BE2C (cell line): ENCODE data around the gene HSPA1B.

ENCODE experiments used
- DNase-seq: peaks from one replicate; pipeline ENCODE4 v3.0.0-alpha.2; 2020
- H3K27me3 ChIP-seq: fragments of 250-450 bp; sonication (Bioruptor Pico); 2 replicates; pipeline ENCODE4 v1.5.1; 2020; ENCODE audit warnings: mild to moderate bottlenecking
- H3K36me3 ChIP-seq: fragments of 250-450 bp; sonication (Bioruptor Pico); 2 replicates; pipeline ENCODE4 v1.5.1; 2020; ENCODE audit warnings: mild to moderate bottlenecking
- H3K4me1 ChIP-seq: fragments of 250-450 bp; sonication (Bioruptor Pico); 2 replicates; pipeline ENCODE4 v1.5.1; 2020
- H3K4me3 ChIP-seq: 2 replicates; pipeline ENCODE4 v1.5.1; 2011; ENCODE audit warnings: low read depth, low read length
- H3K9me3 ChIP-seq: fragments of 250-450 bp; sonication (Bioruptor Pico); 2 replicates; pipeline ENCODE4 v1.5.1; 2020
- CTCF ChIP-seq: IDR thresholded peaks from 2 replicates; pipeline ENCODE4 v1.5.1; 2012; ENCODE audit warnings: mild to moderate bottlenecking, low read depth, low read length

Gene HSPA1B

DNA sequence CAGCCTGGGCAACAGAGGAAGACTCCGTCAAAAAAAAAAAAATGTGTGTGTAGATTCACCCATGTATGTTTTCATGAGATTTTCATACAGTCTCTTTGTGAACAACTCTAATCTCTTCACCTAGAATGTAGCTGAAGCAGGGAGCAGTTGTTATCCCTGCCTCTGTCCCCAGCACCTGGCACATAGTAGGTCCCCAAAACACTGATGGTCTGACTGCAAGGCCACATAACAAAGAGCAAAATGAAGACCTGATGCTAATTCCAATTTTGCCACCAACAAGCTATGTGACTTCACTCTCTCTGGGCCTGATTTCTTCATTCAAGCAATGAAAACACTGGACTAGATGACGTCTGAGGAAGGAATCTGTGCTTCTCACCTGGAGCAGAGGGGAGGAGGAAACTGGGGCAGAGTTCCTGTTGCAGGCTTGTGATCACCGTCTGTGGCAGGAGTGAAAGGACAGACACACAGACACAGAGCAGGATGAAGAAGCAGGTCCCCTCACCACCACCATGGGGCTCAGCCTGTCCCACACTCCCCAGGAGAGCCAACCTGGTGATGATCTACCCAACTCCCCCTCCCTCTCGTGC is 46.6 kb downstream of the HSPA1B start:
- no peak for TF ChIP-seq CTCF
- DNase-seq, result no peak
- no peaks in the 10 kb centered on the region for H3K4me1 ChIP-seq
- H3K27me3 ChIP-seq, result no peaks in the 10 kb centered on the region
- H3K4me3 ChIP-seq, result no peak overlapping the region
- H3K9me3 ChIP-seq, result no peaks in the 10 kb centered on the region
- no peaks in the 10 kb centered on the region for H3K36me3 ChIP-seq

DNA sequence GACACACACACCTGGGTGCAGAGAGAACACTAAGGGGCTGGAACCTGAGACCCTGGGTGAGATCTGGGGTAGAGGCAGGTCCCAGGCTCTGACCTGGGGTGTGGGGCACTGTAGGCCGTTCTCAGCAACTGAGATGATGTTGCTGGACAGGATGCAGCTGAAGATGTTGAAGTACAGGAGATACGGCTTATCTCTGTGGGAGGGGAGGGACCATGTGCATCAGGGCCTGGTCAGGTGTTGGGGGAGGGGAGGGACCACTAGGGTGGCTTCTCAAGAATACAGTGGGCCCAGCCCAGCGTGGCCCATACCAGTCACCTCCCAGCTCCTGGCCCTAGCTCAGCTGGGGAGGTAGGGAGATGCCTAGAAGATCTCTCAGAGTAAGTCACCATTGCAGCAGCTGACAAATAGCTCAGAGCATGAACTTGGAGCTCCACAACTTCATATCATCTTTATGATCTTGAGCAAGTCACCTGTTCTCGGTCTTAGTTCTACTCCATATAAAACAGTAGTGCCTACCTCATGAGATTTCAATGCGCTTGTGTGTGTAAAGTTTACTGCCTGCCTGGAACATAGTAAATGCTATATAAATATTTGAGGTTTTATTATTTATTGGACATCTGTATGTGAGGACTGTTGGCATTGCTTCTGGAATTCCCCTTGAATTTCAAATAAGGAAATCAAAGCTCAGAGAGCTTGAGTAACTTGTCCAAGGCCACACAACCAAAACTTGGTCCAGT is 47.5 kb downstream of the HSPA1B start:
- DNase-seq, result no peak
- Histone ChIP-seq H3K4me1 (no peaks in the 10 kb centered on the region), H3K36me3 (peaks cover 6% of the 10 kb centered on the region), H3K4me3 (no peak overlapping the region), H3K9me3 (no peaks in the 10 kb centered on the region), H3K27me3 (no peaks in the 10 kb centered on the region)
- no peak for TF ChIP-seq CTCF

DNA sequence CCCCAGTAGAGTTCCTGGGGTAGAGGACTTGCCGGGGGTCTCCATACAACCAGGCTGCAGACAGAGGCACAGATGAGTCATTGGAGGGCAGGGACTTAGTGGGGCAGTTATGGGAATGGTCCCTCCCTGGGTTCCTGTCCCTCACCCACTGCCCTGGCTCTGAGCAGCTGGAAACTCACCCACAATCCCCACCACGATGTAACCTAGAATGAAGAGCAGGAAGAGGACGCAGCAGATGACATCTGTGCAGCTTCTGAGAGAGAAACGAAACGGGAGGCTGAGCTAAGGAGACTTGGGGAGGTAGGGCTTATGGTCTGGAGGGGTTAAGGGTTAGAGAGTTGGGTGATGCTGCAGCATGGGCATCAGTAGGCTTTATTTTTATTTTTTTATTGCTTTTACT is 48.3 kb downstream of the HSPA1B start:
- Histone ChIP-seq H3K4me1 (no peaks in the 10 kb centered on the region), H3K27me3 (no peaks in the 10 kb centered on the region), H3K4me3 (no peak overlapping the region), H3K9me3 (no peaks in the 10 kb centered on the region), H3K36me3 (peaks cover 15% of the 10 kb centered on the region)
- DNase-seq, result no peak
- TF ChIP-seq CTCF, result no peak

DNA sequence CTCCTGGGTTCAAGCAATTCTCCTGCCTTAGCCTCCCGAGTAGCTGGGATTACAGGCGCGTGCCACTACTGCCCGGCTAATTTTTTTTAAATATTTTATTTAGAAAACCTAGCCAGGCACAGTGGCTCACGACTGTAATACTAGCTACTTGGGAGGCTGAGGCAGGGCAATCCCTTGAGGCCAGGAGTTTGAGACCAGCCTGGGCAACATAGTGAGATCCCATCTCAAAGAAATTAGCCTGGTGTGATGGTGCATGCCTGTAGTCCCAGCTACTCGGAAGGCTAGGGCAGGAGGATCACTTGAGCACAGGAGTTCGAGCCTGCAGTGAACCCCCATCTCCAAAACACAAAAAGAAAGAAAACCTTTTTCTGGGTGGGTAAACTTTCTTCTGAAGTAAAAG is 48.8 kb downstream of the HSPA1B start:
- TF ChIP-seq CTCF, result no peak
- H3K27me3 ChIP-seq, result no peaks in the 10 kb centered on the region
- H3K4me1 ChIP-seq, result no peaks in the 10 kb centered on the region
- H3K4me3 ChIP-seq, result no peak overlapping the region
- DNase-seq, result no peak
- no peaks in the 10 kb centered on the region for H3K9me3 ChIP-seq
- peaks cover 19% of the 10 kb centered on the region for H3K36me3 ChIP-seq

GRCh38 chr6:31877125-31877650 is 49.6 kb downstream of the HSPA1B start:
- TF ChIP-seq CTCF, result no peak

DNA sequence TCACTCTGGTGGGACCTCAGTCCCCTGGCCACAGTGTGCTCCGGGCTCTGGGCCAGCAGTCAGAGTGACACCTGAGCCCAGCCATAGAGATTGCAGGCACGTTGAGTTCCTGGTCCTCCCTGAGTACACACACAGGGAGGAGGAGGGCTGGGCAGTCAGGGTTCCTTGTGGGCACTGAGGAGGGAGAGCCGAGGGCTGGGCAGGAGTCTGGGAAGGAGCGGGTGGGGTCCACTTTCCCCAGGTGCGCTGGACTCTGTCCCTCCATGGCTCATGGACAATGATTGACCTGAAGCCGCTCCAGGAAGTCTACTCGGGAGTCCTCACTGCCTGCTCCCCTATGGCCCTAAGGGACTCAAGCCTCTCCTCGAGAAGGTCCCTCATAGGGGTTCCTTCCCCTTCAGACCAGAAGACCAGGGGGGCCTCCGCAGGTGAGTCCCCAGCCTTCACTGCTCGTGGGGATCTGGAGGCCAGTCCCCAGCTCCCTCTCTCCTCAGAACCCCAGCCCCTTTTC is 50.2 kb downstream of the HSPA1B start:
- H3K27me3 ChIP-seq, result no peaks in the 10 kb centered on the region
- no peak for TF ChIP-seq CTCF
- peaks cover 30% of the 10 kb centered on the region for H3K36me3 ChIP-seq
- H3K9me3 ChIP-seq, result no peaks in the 10 kb centered on the region
- DNase-seq, result no peak
- no peak overlapping the region for H3K4me3 ChIP-seq
- peaks cover 6% of the 10 kb centered on the region for H3K4me1 ChIP-seq

More at GRCh38 chr6:31877125-31877650, 49.6 kb downstream of the HSPA1B start:
- Histone ChIP-seq H3K27me3 (no peaks in the 10 kb centered on the region), H3K9me3 (no peaks in the 10 kb centered on the region), H3K4me3 (no peak overlapping the region), H3K4me1 (peaks cover under 1% of the 10 kb centered on the region; the same call in 1 of the 2 replicates), H3K36me3 (peaks cover 25% of the 10 kb centered on the region)
- no peak for DNase-seq
